SK-N-SH treated with all-trans-retinoic acid at 6 μM for 48 hours (cell line): ENCODE results near the gene ANKRD17.

Source experiments
- ATAC-seq: fragments of 200-7000 bp; cut with Tn5 transposase; 3 replicates; pipeline ENCODE4 v1.9.1; 2020; ENCODE audit warnings: mild to moderate bottlenecking, moderate library complexity
- ARNTL ChIP-seq: fragments of 450-650 bp; formaldehyde crosslinking; IDR thresholded peaks from 2 replicates; pipeline ENCODE4 v1.5.0; 2020; ENCODE audit warnings: low read depth, mild to moderate bottlenecking, moderate library complexity, borderline replicate concordance
- BACH2 ChIP-seq: fragments of 250-450 bp; sonication (Bioruptor Pico); IDR thresholded peaks from 2 replicates; pipeline ENCODE4 v1.9.0; 2021; ENCODE audit warnings: mild to moderate bottlenecking, borderline replicate concordance
- CREB5 ChIP-seq: fragments of 250-450 bp; sonication (Bioruptor Pico); IDR thresholded peaks from 2 replicates; pipeline ENCODE4 v1.5.1; 2020; ENCODE audit warnings: low read depth, mild to moderate bottlenecking, moderate library complexity
- CSDC2 ChIP-seq: fragments of 250-450 bp; sonication (Bioruptor Pico); IDR thresholded peaks from 2 replicates; pipeline ENCODE4 v1.5.0; 2020; ENCODE audit warnings: mild to moderate bottlenecking, moderate library complexity
- ESRRG ChIP-seq: fragments of 250-450 bp; sonication (Bioruptor Pico); IDR thresholded peaks from 2 replicates; pipeline ENCODE4 v1.6.1; 2021; ENCODE audit warnings: mild to moderate bottlenecking
- ISL1 ChIP-seq: fragments of 250-450 bp; sonication (Bioruptor Pico); IDR thresholded peaks from 2 replicates; pipeline ENCODE4 v2.1.2; 2022; ENCODE audit warnings: mild to moderate bottlenecking, moderate library complexity
- OSR1 ChIP-seq: fragments of 250-450 bp; sonication (Bioruptor Pico); IDR thresholded peaks from 2 replicates; pipeline ENCODE4 v1.8.0; 2022; ENCODE audit warnings: moderate library complexity, mild to moderate bottlenecking, inconsistent platforms
- PATZ1 ChIP-seq: fragments of 250-450 bp; sonication (Bioruptor Pico); IDR thresholded peaks from 2 replicates; pipeline ENCODE4 v1.8.0; 2020; ENCODE audit warnings: mild to moderate bottlenecking, moderate library complexity, borderline replicate concordance
- POU6F1 ChIP-seq: fragments of 250-450 bp; sonication (Bioruptor Pico); IDR thresholded peaks from 2 replicates; pipeline ENCODE4 v1.8.0; 2021; ENCODE audit warnings: low read depth, mild to moderate bottlenecking, moderate library complexity, borderline replicate concordance
- PPARA ChIP-seq: fragments of 250-450 bp; sonication (Bioruptor Pico); IDR thresholded peaks from 2 replicates; pipeline ENCODE4 v1.5.0; 2020; ENCODE audit warnings: mild to moderate bottlenecking, borderline replicate concordance
- RARB ChIP-seq: fragments of 250-450 bp; sonication (Bioruptor Pico); IDR thresholded peaks from 2 replicates; pipeline ENCODE4 v1.8.0; 2021; ENCODE audit warnings: mild to moderate bottlenecking, moderate library complexity
- SNAI2 ChIP-seq: fragments of 250-450 bp; sonication (Bioruptor Pico); IDR thresholded peaks from 2 replicates; pipeline ENCODE4 v1.5.0; 2020; ENCODE audit warnings: mild to moderate bottlenecking, moderate library complexity
- TCF4 ChIP-seq: fragments of 250-450 bp; sonication (Bioruptor Pico); IDR thresholded peaks from 2 replicates; pipeline ENCODE4 v1.8.0; 2021; ENCODE audit warnings: mild to moderate bottlenecking, moderate library complexity, borderline replicate concordance
- TOX ChIP-seq: fragments of 250-450 bp; sonication (Bioruptor Pico); IDR thresholded peaks from 2 replicates; pipeline ENCODE4 v1.8.0; 2021; ENCODE audit warnings: mild to moderate bottlenecking, moderate library complexity, borderline replicate concordance
- TSHZ2 ChIP-seq: fragments of 250-450 bp; sonication (Bioruptor Pico); IDR thresholded peaks from 2 replicates; pipeline ENCODE4 v1.5.0; 2020; ENCODE audit warnings: mild to moderate bottlenecking, moderate library complexity
- ZC3H10 ChIP-seq: fragments of 250-450 bp; sonication (Bioruptor Pico); IDR thresholded peaks from 2 replicates; pipeline ENCODE4 v1.5.1; 2021; ENCODE audit warnings: mild to moderate bottlenecking, moderate library complexity
- ZFP3 ChIP-seq: fragments of 250-450 bp; sonication (Bioruptor Pico); IDR thresholded peaks from 2 replicates; pipeline ENCODE4 v1.5.0; 2020; ENCODE audit warnings: mild to moderate bottlenecking, moderate library complexity
- ZFP30 ChIP-seq: fragments of 450-650 bp; formaldehyde crosslinking; IDR thresholded peaks from 2 replicates; pipeline ENCODE4 v1.5.0; 2022; ENCODE audit warnings: mild to moderate bottlenecking, moderate library complexity
- ZNF565 ChIP-seq: fragments of 450-650 bp; formaldehyde crosslinking; conservative IDR thresholded peaks from 2 replicates; pipeline ENCODE4 v1.5.0; 2020; ENCODE audit warnings: low read depth, mild to moderate bottlenecking, moderate library complexity
- ZNF70 ChIP-seq: fragments of 450-650 bp; formaldehyde crosslinking; IDR thresholded peaks from 2 replicates; pipeline ENCODE4 v1.5.0; 2020; ENCODE audit warnings: mild to moderate bottlenecking, moderate library complexity

Gene ANKRD17

GRCh38 chr4:73090738-73091137 is 167.9 kb downstream of the ANKRD17 start (continued):
- TF ChIP-seq TSHZ2, result no peak
- TF ChIP-seq ESRRG, result no peak
- no peak for TF ChIP-seq CSDC2 (CRISPR knock-in tag)
- TF ChIP-seq OSR1 (CRISPR knock-in tag), result no peak
- TF ChIP-seq BACH2 (CRISPR knock-in tag), result no peak
- no peak for TF ChIP-seq PPARA (CRISPR knock-in tag)
- no peak for TF ChIP-seq ZNF565
- no peak for TF ChIP-seq TOX (CRISPR knock-in tag)
- TF ChIP-seq TCF4 (CRISPR knock-in tag), result no peak

GRCh38 chr4:73087871-73088270 is 170.7 kb downstream of the ANKRD17 start:
- no peak for ATAC-seq
- no peak for TF ChIP-seq ESRRG
- TF ChIP-seq POU6F1 (CRISPR knock-in tag), result no peak
- TF ChIP-seq RARB (CRISPR knock-in tag), result no peak
- TF ChIP-seq ZC3H10 (CRISPR knock-in tag), result no peak
- TF ChIP-seq TCF4 (CRISPR knock-in tag), result no peak
- no peak for TF ChIP-seq ZNF70 (CRISPR knock-in tag)

GRCh38 chr4:73086095-73086868 is 172.3 kb downstream of the ANKRD17 start:
- ATAC-seq, result no peak
- TF ChIP-seq TOX (CRISPR knock-in tag) (no peak), RARB (CRISPR knock-in tag) (no peak), ESRRG (no peak)

GRCh38 chr4:73080789-73081188 is 177.8 kb downstream of the ANKRD17 start:
- TF ChIP-seq ISL1 (CRISPR knock-in tag) (peak; percentile 38), TSHZ2 (peak; percentile 38; the same call in 1 of the 2 replicates), SNAI2 (CRISPR knock-in tag) (no peak; the same call in 1 of the 2 replicates), ZFP3 (CRISPR knock-in tag) (no peak)
- ATAC-seq, result peak; percentile 45; the same call in 2 of the 3 replicates

GRCh38 chr4:73075832-73076231 is 182.8 kb downstream of the ANKRD17 start:
- no peak for ATAC-seq
- TF ChIP-seq ARNTL (CRISPR knock-in tag) (no peak), CSDC2 (CRISPR knock-in tag) (no peak), TSHZ2 (no peak), ZFP30 (CRISPR knock-in tag) (no peak), ZNF70 (CRISPR knock-in tag) (no peak), RARB (CRISPR knock-in tag) (no peak), ZNF565 (no peak), ISL1 (CRISPR knock-in tag) (no peak), CREB5 (CRISPR knock-in tag) (no peak), PATZ1 (CRISPR knock-in tag) (no peak), ZC3H10 (CRISPR knock-in tag) (no peak), ESRRG (no peak)
